Cardiac fibroblast (primary cell): ENCODE results near the gene DHH.

Source experiments
- DNase-seq, 2 donors: peaks; one replicate each; pipeline versions ENCODE4 v3.0.0 to v3.0.0-alpha.2; 2010; ENCODE audit warnings: low read depth in 2 of 2
- H3K4me3 ChIP-seq, 2 donors: replicated peaks in 1 of 2; 1 replicate in 1 of 2; 2 replicates in 1 of 2; pipeline ENCODE4 v1.5.1; 2011; ENCODE audit warnings: low read depth in 2 of 2, low read length in 2 of 2, mild to moderate bottlenecking in 2 of 2, moderate library complexity in 1 of 2
- CTCF ChIP-seq: IDR thresholded peaks from one replicate; pipeline ENCODE4 v1.5.1; 2011; ENCODE audit warnings: low read depth, mild to moderate bottlenecking, low read length, inconsistent platforms

DHH gene

GRCh38 chr12:49055092-49055491 lies 39.5 kb downstream of the DHH start:
- DNase-seq = no peak
- H3K4me3 ChIP-seq = no peak overlapping the region
- no peak for TF ChIP-seq CTCF

GRCh38 chr12:49054524-49054923 lies 40.1 kb downstream of the DHH start:
- no peak overlapping the region for H3K4me3 ChIP-seq
- TF ChIP-seq CTCF = no peak
- DNase-seq = no peak

- no peak for DNase-seq
- no peak overlapping the region for H3K4me3 ChIP-seq
- TF ChIP-seq CTCF = no peak
Measured at GRCh38 chr12:49054096-49054495, 40.5 kb downstream of the DHH start.

- H3K4me3 ChIP-seq = no peak overlapping the region
- no peak for TF ChIP-seq CTCF
- no peak for DNase-seq
Measured at GRCh38 chr12:49052451-49053208, 42.0 kb downstream of the DHH start.

GRCh38 chr12:49051777-49052438 lies 42.7 kb downstream of the DHH start:
- no peak for TF ChIP-seq CTCF
- no peak overlapping the region for H3K4me3 ChIP-seq
- no peak for DNase-seq

- H3K4me3 ChIP-seq = no peak overlapping the region
- no peak for TF ChIP-seq CTCF
- no peak for DNase-seq
Measured at GRCh38 chr12:49051373-49051764, 43.2 kb downstream of the DHH start.
